ENCODE measurements around the gene ETV3L.

The ETV3L gene

DNA sequence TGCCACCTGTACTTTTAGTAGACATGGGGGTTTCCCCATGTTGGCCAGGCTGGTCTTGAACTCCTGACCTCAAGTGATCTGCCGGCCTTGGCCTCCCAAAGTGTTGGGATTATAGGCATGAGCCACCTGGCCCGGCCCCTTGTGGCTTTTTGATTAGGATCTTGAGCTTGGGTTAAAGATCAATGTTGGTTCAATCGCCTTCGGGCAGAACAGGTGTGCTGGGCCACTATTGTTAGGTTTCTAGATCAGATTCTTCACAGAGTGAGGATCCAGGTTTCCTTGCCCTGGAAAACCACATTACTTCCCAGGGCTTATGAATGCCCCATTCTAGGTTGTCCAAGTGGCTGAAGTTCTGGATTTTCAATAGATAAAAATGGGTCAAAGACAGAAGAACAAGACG is 32.5 kb upstream of the ETV3L start:
- no peak for DNase-seq (ENCODE audit: low spot score)

DNA sequence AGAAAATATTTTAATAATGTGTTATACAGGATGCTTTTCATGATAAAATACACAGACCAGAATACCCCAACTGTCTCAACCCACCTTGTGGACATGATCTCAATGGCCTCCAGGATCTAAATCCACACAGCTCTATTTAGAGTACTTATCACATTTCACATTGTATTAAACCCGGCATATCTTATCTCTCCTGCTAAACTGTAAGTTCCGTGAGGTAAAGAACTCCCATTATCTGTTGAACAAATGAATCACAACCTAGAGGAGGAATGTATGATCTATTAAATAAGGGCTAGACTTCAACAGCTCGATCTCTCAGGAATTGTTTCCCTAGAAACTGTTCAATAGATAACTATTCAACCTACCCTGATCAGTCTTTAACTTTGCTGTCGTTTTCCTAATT is 31.7 kb upstream of the ETV3L start:
- no peak for DNase-seq (ENCODE audit: low spot score)

DNA sequence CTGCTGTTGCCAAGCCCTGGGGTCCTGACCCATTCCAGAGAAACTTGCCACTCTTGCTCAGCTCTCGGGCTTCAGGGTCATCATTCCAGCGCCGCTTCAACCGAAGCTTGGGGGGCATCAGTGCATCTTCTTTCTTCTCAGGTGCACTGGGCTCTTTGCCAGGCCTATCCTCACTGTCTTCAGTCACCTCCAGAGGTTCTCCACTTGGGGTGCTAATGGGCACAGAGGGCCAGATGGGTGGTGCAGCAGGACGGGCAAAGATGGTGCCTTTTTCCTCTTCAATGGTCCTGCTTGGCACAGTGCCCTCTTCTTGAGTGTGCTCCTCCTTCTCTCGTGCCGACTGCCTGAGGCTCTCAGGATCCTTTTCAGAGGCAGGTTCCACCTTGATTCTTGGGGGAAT is 25.2 kb upstream of the ETV3L start:
- no peak for DNase-seq (ENCODE audit: low spot score)

DNA sequence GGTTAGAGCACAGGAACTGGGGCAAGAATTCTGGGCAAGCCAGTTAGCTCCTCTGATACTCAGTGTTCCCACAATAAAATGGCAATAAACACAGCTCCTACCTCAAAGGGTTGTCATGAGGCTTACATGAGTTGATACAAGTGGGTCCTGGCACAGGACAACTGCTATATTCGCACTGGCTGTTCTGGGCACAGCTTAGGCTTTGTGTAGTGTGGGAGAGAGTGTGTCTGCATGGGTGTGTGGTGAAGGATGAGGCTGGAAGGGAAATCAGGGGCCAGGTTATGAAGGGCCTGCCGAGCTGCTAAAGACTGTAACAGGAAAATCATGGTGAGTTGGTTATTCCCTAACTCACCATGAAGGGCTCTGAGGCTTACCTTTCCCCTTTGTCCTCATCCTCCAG is 19.8 kb upstream of the ETV3L start:
- DNase-seq (ENCODE audit: low spot score), result no peak

DNA sequence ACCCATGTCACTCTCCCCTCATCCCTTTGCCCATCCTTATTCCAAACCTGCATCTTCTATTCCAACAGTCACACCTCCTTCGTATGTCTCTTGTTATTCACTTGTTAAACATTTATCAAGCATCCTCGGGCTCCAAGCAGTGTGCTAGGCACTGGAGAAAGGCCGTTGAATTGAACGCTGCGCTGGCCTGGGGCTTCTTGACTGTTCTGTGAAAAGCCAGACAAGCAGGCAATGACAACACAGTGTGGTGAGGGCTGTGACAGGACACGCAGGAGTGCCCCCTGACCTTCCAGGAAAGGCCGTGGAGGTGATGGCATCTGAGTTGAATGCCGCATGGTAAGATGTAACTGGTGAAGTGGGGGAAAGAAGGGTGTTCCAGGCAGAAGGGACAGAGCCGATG is 19.4 kb upstream of the ETV3L start:
- no peak for DNase-seq (ENCODE audit: low spot score)

DNA sequence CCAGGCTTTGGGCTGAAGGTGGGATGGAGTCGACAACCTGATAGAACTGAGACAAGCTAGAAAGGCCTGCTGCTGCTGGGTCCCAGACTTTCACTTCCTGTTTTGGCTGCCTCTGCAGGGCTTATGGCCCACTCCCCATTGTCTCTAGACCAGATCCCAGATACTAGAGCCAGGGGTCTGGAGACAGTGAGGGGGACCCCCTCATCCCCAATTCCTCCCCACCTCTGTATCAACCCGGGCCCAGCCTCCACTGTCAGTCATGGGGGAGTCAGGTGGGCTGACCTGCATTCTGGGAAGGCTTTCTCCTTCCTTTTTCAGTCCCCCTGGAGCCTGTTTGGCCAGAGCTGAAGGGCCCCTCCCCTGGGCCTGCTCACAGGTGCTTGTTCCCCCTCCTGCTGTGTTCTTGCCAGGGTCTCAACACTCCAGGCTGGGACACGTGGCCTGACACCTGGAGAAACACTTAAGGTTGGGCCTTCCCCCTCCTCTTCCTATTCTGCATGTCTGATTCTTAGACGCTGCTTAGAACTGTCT is 18.0 kb upstream of the ETV3L start:
- no peak for DNase-seq (ENCODE audit: low spot score)

DNA sequence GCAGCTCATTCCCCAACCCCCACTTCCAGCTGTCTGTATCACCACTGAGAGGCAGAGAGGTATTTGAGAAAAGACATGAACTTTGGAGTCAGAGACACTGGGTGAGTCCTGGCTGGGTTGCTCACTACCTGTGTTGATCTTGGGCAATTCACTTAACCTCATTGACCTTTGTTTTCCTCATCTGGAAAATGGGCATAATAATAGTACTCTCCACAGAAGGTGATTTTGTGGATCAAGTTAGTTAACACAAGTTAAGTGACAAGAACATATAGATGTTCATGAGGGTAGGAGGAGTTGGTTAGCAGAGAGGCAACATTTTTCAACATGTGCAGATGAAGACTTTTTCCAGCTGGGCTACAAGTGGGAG is 17.1 kb upstream of the ETV3L start:
- DNase-seq (ENCODE audit: low spot score), result no peak

DNA sequence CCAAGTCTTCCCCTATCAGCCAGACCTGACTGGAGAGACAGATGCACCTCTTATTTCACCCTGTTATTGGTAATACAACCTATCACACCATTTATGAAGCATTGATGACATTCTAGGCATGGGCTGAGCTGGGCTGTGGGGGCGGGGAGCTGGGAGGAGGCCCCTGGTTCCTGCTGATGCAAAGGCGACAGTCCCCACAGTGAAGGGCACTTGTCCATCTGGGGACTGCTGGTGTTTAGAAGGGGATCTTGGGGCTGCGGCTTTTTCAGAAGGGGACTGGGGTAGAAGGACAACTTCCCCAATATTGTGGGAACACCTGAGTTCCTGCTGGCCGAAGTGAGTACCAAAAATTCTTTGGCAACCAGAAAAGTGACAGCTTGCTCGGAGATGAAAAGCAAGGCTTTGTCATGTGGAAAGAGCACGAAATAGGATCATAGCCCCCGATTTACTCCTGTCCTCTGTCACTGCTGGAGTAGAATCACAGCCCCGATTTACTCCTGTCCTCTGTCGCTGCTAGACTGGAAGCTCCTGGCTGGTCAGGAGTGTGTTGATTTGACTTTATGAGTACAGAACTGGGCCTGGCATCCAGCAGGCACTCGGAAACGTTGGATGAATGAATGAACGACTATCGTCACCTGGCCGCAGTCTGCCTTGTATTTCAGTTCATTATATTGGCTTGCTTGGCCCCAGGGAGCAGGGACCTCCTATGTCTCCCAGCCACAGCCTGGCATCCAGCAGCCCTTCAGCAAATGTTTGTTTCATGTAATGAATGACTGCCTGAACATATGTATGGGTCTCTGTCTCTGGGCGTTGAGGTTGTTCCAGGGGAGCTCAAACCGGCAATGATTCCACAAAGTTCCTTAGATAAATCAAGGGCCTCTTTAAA is 16.5 kb upstream of the ETV3L start:
- no peak for DNase-seq (ENCODE audit: low spot score)

DNA sequence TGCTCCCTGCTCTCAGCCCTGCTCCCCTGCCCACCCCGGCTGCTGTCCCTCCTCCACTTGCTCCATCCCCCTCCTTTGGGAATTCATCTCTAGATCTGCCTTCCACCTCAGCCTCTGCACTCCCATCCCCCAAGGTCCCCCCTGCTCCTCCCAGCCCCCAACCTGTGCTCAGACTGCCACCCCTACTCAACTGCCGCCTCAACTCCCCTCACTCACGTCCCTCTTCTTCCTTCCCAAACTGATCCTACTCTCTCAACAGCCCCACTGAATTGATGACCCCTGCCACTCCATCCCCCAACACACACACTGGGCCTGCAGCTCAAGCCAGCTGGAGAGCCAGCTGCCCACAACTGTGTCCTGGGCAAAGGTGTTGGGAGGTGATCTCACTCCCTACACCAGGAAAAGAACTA is 15.8 kb upstream of the ETV3L start:
- DNase-seq (ENCODE audit: low spot score), result no peak

DNA sequence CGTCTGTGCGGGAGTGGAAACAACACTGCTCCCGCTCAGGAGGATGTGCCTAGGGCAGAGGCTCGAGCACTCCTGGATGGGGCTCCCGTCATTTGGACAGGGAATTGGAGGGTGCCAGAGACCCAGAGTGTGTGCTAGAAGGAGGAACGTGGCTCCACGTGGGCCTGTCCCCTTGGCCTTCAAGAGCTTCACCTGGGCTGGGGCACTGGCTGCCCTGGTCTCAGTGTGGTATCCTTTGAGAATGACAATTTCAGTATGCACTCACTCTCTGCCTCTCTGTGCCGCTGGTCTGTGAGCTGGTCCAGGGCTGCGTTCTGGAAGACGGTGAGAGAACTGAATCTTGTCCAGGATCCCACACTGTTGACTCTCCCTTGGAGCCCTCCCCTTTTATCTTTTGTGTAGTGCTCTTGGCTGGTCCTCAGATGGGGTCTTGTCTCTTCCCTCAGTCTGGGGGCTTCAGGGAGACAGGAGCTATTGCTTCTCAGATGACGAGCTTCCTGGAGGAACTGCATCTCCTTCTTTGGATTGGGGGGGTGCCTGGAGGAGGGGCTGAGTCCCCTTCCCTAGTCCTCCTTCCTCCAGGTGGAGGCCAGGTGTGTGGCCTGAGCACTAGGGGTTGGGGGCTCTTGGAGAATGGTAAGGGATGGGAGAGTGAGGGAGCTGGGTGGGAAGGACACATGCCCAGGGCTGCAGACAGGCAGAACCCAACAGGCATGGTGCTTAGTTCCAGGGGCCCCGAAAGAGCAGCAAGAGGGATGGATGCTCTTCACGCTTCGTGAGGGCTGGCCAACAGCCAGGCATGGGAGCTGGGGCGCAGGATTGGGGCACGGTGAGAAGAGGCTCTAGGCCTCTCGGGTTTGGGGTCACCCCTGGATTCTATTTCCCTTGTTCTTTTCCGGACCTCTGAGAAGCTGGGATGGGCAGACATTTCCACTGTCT is 14.8 kb upstream of the ETV3L start:
- DNase-seq (ENCODE audit: low spot score), result no peak

DNA sequence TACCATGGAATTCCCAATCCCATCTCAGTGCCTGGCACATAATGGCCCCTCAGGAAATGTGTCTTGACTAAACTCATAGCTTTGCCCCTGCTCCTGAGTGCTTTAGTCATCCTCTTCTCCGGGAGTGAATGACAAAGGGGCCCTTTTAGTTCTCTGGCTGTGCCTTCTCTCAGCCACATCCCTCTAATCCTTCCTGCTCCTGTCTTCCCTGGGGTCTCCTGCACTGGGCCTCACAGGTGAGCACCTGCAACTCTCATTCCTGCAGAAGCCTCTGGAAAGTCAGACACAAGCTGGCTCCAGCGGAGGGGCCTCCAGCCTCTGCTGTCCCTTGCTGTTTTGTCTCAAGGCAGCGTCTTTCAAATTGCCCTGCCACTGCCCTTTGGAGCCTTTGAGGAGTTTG is 14.0 kb upstream of the ETV3L start:
- DNase-seq (ENCODE audit: low spot score), result no peak

DNA sequence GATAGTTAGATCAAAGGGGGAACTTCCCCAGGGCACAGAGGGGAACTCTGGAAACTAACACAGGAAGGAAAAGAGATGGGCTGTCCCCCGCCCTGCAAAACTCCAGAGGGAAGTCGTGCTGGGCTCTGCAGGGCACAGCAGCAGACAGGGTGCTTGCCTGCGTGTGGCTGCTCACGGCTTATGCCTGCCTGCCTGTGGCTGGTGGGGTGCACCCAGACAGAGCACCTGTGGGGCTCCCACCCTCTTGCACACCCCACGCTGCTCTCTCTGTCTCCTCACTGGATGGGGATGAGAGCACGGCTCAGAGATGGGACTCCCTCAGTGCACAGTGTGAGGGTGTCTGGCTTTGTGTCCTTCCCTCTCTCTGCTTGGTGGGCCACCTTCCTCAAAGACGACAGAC is 13.5 kb upstream of the ETV3L start:
- DNase-seq (ENCODE audit: low spot score), result no peak

DNA sequence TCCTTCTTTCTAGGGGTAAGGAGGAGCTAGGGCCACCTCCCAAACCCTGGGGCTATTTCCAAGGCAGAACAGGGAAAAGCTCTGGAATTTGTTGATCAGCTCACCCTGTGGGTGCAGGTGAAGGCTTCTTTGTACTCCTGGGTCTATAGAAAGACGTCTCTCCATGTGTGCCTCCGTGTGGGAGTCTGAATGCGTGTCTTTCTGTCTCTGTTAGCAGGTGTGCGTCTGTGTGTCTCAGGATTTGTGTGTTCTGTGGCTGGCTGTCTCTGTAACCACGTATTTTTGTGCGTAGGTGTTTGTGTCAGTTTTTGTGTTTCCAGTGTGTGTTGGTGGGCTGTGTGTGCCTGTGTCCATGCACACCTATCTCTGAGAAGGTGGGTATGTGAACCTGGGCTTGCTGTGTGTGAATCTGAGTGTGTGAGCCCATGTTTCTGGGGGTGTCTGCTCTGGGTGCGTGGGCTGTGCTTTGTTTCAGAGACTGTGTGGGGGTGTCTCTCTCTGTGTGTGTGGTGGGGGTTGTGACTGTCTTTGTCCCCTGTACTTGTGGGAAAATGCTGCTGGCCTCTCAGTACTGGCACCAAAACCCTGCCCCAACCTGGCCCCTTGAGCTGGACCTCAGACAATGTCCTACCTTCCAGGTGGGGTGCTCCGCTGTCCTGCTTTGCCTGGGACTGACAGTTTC is 12.7 kb upstream of the ETV3L start:
- no peak for DNase-seq (ENCODE audit: low spot score)

DNA sequence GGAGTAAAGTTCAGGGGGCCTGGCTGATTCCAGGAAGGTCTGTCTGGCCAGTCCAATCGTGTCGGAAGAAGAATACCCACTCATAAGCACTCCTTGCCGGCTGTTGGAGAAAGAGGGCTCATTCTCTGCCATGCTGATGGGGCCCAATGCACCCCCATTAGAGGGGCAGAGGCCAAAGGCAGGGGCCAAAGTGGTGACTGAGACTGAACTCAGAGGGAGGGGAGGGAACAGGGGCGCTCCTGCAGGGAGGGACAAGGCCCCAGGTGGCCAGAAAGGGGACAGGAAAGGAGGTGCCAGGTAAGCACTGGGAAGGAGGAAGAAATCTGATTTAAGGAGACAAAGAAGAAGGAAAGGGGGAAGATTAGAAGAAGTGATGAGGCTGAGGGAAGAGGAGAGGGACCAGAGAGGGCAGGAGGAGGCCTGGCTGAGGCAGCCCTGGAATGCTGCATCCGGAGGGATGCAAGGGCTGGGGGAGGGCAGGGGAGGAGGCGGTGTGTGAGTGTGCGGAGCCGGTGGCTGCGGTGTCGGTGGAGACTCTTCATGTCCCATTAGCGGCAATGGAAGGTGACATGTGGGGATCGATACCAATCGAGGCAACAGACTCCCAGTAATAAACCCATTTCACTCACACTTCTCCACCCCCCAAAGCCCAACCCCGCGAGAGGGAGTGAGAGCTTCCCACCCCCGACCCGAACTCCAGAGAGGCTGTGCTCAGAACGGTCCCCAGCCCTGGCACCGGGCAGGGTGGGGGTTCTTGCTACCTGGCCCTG is 12.0 kb upstream of the ETV3L start:
- DNase-seq (ENCODE audit: low spot score), result no peak

DNA sequence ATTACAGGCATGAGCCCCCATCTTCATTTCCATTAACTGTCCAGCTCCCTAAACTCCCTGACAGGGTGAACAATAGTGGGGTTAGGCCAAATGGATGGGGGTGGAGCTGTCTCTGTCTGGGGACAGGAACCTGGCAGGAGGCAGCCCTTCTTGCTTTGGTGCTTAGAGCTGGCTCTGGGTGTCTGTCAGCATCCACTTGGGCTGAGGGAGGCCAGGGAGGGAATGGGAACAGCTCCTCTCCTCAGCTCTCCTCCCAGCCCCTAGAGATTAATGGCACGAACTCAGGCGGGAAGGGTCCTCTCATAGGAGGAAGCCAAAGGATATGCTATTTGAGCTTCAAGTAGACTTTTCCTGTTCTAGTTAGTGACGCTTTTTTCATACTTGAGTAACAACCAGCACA is 11.1 kb upstream of the ETV3L start:
- no peak for DNase-seq (ENCODE audit: low spot score)

DNA sequence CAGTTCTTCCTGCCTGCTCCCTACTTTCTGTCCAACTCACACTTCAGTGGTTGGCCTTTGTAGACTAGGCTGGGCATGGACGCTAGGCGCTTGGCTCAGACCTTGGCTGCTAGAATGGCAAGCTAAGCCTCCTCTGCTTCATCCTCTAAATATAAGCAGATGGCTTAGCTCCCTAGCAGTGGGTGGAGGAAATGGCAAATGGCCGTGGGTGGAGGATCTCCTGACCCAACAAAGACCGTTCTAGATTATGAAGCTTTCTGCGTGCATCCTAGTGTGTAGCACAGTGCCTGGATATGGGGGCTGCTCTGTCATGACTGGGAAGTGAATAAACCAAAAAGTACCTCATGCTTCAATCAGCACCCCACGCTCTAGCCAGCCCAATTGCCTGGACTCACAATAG is 10.4 kb upstream of the ETV3L start:
- no peak for DNase-seq (ENCODE audit: low spot score)

DNA sequence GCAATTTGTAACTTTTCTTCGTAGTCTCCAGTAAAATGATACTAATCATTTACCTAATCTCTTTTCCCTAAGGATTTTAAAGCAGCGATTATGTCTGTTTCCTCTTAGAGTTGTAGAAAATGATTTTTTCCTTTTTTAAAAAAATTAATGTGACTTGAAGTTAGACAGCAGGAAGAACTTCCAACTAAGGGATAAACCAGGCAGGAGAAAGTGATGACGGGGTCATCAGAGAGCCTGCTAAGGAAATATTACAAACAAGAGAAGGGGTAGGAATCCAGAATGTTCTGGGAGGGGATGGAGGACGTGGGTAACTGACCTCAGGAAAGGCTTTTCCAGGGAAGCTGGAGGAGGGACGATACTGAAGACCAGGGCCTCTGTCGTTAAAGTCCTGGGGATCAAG is 8.8 kb upstream of the ETV3L start:
- DNase-seq (ENCODE audit: low spot score), result no peak

DNA sequence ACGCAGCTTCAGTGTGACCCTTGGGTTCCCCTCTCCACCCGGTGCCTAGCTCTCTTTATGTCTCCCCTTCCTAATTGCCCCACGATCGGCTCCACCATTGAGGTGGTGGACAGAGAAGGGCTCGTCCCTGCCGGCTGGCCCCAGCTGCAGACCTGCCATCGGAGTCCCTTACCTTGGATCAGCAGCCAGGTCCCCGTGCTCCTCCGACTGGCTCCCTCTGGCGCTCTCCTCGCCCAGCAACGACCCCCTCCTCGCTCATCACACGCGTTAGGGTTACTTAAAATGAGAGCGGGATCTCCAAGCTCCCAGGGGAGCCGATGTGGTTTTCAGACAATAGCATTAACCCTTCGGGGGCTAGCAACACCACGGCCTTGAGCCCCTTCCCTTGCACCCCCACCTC is 8.1 kb upstream of the ETV3L start:
- DNase-seq (ENCODE audit: low spot score), result no peak

DNA sequence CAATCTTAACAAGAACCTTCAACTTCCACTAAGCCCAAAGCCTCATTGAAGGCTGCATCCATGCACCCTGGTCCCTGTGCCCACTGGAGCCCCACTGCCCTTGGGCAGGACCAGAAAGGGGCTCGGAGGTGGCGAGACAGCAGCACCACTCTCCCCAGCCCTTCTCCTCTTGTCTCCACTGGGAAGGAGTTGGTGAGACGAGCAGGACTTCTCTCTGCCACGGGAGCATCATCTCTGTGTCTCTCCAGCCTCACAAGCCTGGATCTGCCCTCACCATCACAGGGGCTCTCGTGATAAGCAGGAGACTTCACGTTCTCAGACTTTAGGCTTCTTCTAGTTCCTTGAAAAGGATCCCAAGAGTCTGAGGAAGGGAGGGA is 7.2 kb upstream of the ETV3L start:
- DNase-seq (ENCODE audit: low spot score), result no peak

DNA sequence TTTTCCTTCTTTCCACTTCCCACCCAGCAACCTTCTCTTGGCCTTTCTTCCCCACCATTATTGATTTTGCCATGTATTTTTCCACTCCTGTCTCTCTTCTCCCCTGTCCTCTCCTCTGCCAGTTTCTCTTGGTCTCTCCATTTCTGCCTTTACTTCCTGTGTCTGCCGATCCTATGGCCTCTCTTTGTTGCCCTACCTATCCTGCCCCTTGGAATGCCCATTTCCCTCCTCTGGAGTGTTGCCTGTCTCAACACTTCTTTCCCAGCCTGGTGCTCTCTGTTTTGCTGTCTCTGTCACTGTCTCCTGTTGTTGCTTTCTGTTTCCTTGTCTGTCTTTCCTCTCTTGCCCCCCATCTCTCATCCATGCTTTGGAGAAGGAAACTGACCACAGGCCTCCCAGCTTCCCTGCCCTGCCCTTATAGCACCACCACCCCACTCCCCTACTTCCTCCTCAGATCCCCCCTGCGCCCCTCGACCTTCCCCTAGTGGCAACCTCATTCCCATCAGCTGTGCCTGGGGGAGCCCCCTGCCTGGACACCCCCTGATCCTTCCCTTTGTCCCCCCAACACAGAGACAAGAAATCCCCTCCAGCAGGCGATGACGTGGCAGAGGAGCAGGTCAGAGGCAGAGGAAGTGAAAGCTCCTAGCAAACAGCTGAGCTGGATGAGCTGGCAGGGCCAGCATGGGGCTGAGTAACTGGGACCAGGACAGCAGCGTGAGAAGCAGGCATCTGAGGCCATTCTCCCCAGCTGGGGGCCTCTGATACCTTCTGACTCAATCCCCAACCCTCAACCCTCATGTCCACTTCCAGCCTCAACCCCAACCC is 6.6 kb upstream of the ETV3L start:
- peak; percentile 82 for DNase-seq (ENCODE audit: low spot score)

All from kidney capillary endothelial cell (primary cell).